SK-N-SH (cell line): ENCODE results near the gene FCGBP. TPM values are rescaled to one million over a fixed set of nuclear protein-coding genes. Genes with fewer than 3 reads are reported as not detected.

ENCODE experiments used
- CTCF ChIA-PET: fragments of 300-600, 350-600 bp; formaldehyde crosslinking; extraction: SDS; loops from one replicate; lab custom pipeline; 2021; lab: Yijun Ruan, JAX
- POLR2A ChIA-PET: fragments of 350-600 bp; sonication (Branson Sonifier 250); formaldehyde crosslinking; extraction: SDS; loops from one replicate; lab custom pipeline; 2020; ENCODE audit warnings: antibody characterized with exemption, inconsistent platforms; lab: Yijun Ruan, JAX
- DNase-seq: peaks from one replicate; pipeline ENCODE4 v3.0.0; 2012
- H2AFZ ChIP-seq: fragments of 200-600 bp; sonication (generic); 2 replicates; pipeline ENCODE4 v1.8.1; 2016; ENCODE audit warnings: antibody characterized with exemption, mild to moderate bottlenecking, low read depth
- H3F3A ChIP-seq: fragments of 200-600 bp; sonication (generic); replicated peaks from 2 replicates; pipeline ENCODE3; 2016; ENCODE audit warnings: antibody characterized with exemption, mild to moderate bottlenecking; ENCODE audit not compliant: insufficient read depth
- H3K27ac ChIP-seq, 2 experiments: fragments of 200-500 bp in 1 of 2; fragments of 200-600 bp in 1 of 2; sonication (Bioruptor generic) in 1 of 2; sonication (generic), shearing (Covaris generic) in 1 of 2; 2 replicates each; pipeline versions ENCODE4 v1.5.1 to v1.6.1; 2014 to 2016; ENCODE audit warnings: low read depth in 2 of 2, inconsistent platforms in 1 of 2, low read length in 1 of 2, mild to moderate bottlenecking in 1 of 2, mixed read lengths in 1 of 2
- H3K27me3 ChIP-seq: fragments of 200-600 bp; sonication (generic), shearing (Covaris generic); 2 replicates; pipeline ENCODE4 v1.6.1; 2016; ENCODE audit warnings: mixed run types; ENCODE audit not compliant: insufficient read depth
- H3K36me3 ChIP-seq, 2 experiments: fragments of 200-500 bp in 1 of 2; fragments of 200-600 bp in 1 of 2; sonication (Bioruptor generic) in 1 of 2; sonication (generic) in 1 of 2; replicated peaks in 1 of 2; 2 replicates each; pipeline versions ENCODE3 to v1.5.1; 2014 to 2016; ENCODE audit warnings: low read length in 1 of 2, mild to moderate bottlenecking in 1 of 2; ENCODE audit not compliant: insufficient read depth in 2 of 2, control insufficient read depth in 1 of 2
- H3K4me1 ChIP-seq, 2 experiments: fragments of 200-500 bp in 1 of 2; fragments of 200-600 bp in 1 of 2; sonication (Bioruptor generic) in 1 of 2; sonication (generic), shearing (Covaris generic) in 1 of 2; 2 replicates each; pipeline versions ENCODE4 v1.5.1 to v1.6.1; 2014 to 2016; ENCODE audit warnings: low read depth in 1 of 2, low read length in 1 of 2, mixed run types in 1 of 2; ENCODE audit not compliant: insufficient read depth in 2 of 2, control insufficient read depth in 1 of 2
- H3K4me2 ChIP-seq: fragments of 200-600 bp; sonication (generic), shearing (Covaris generic); 2 replicates; pipeline ENCODE4 v1.6.1; 2017; ENCODE audit warnings: mixed run types
- H3K4me3 ChIP-seq, 2 experiments: fragments of 200-500 bp in 1 of 2; fragments of 200-600 bp in 1 of 2; sonication (Bioruptor generic) in 1 of 2; sonication (generic), shearing (Covaris generic) in 1 of 2; 2 replicates each; pipeline versions ENCODE4 v1.5.1 to v1.8.1; 2014 to 2016; ENCODE audit warnings: low read depth in 2 of 2, inconsistent platforms in 1 of 2, low read length in 1 of 2, mild to moderate bottlenecking in 1 of 2, mixed read lengths in 1 of 2, moderate library complexity in 1 of 2
- H3K79me2 ChIP-seq: fragments of 200-600 bp; sonication (generic); 2 replicates; pipeline ENCODE4 v1.8.1; 2017; ENCODE audit warnings: mild to moderate bottlenecking; ENCODE audit not compliant: insufficient read depth
- H3K9ac ChIP-seq: fragments of 200-600 bp; sonication (generic); 2 replicates; pipeline ENCODE4 v1.6.1; 2017; ENCODE audit warnings: mixed run types
- H3K9me2 ChIP-seq: fragments of 200-600 bp; sonication (generic); 2 replicates; pipeline ENCODE4 v1.6.1; 2017; ENCODE audit warnings: mixed run types
- H3K9me3 ChIP-seq: fragments of 200-600 bp; sonication (generic); 2 replicates; pipeline ENCODE4 v1.6.1; 2017; ENCODE audit warnings: mixed run types, mild to moderate bottlenecking, moderate library complexity
- H4K20me1 ChIP-seq: fragments of 200-600 bp; sonication (generic); 2 replicates; pipeline ENCODE4 v1.6.1; 2017; ENCODE audit warnings: mild to moderate bottlenecking, mixed run types; ENCODE audit not compliant: insufficient read depth
- ELF1 ChIP-seq: IDR thresholded peaks from 2 replicates; pipeline ENCODE4 v1.4.0; 2012
- EP300 ChIP-seq, 2 experiments: IDR thresholded peaks; 2 replicates each; pipeline versions ENCODE4 v1.4.0 to v1.6.1; 2012; ENCODE audit warnings: borderline replicate concordance in 1 of 2, low read depth in 1 of 2, low read length in 1 of 2
- EZH2phosphoT487 ChIP-seq: fragments of 200-600 bp; sonication (generic); IDR thresholded peaks from 2 replicates; pipeline ENCODE4 v1.6.1; 2017; ENCODE audit warnings: low read depth, mixed run types, mild to moderate bottlenecking, antibody characterized with exemption, moderate library complexity, borderline replicate concordance
- FOSL2 ChIP-seq: IDR thresholded peaks from 2 replicates; pipeline ENCODE4 v1.4.0; 2012; ENCODE audit warnings: low read depth, mild to moderate bottlenecking, moderate library complexity, borderline replicate concordance
- FOXJ3 ChIP-seq: sonication (generic); formaldehyde crosslinking; IDR thresholded peaks from 2 replicates; pipeline ENCODE4 v1.5.1; 2020; ENCODE audit warnings: mild to moderate bottlenecking, missing genetic modification reagents
- FOXM1 ChIP-seq: IDR thresholded peaks from 2 replicates; pipeline ENCODE4 v1.4.0; 2012; ENCODE audit warnings: low read depth, mild to moderate bottlenecking
- GATA2 ChIP-seq: sonication (generic); formaldehyde crosslinking; IDR thresholded peaks from 2 replicates; pipeline ENCODE4 v1.5.0; 2020; ENCODE audit warnings: mild to moderate bottlenecking, missing genetic modification reagents
- IRF3 ChIP-seq: fragments of 150-350 bp; IDR thresholded peaks from 2 replicates; pipeline ENCODE4 v1.6.1; 2016; ENCODE audit warnings: mild to moderate bottlenecking, low read depth, low read length
- JUND ChIP-seq: IDR thresholded peaks from 2 replicates; pipeline ENCODE4 v1.4.0; 2012
- NFIC ChIP-seq: IDR thresholded peaks from 2 replicates; pipeline ENCODE4 v1.4.0; 2012; ENCODE audit warnings: borderline replicate concordance
- NRF1 ChIP-seq: IDR thresholded peaks from 2 replicates; pipeline ENCODE4 v1.6.1; 2012; ENCODE audit warnings: low read depth, mild to moderate bottlenecking, low read length
- PBX3 ChIP-seq: IDR thresholded peaks from 2 replicates; pipeline ENCODE4; 2012
- POLR2AphosphoS5 ChIP-seq: IDR thresholded peaks from 2 replicates; pipeline ENCODE4 v1.6.1; 2012; ENCODE audit warnings: low read depth, low read length
- RCOR1 ChIP-seq: fragments of 150-350 bp; IDR thresholded peaks from 2 replicates; pipeline ENCODE4 v1.6.1; 2017; ENCODE audit warnings: antibody characterized with exemption, low read length
- SMC3 ChIP-seq: IDR thresholded peaks from 2 replicates; pipeline ENCODE4 v1.6.1; 2012; ENCODE audit warnings: low read depth, low read length, improper control_type of control experiment
- TAF1 ChIP-seq: IDR thresholded peaks from 2 replicates; pipeline ENCODE4 v1.6.1; 2012; ENCODE audit warnings: low read depth, mild to moderate bottlenecking, low read length, moderate library complexity, borderline replicate concordance
- TCF12 ChIP-seq: IDR thresholded peaks from 2 replicates; pipeline ENCODE4 v1.4.0; 2012
- USF1 ChIP-seq: IDR thresholded peaks from 2 replicates; pipeline ENCODE4 v1.4.0; 2012; ENCODE audit warnings: low read depth, borderline replicate concordance
- YY1 ChIP-seq: IDR thresholded peaks from 2 replicates; pipeline ENCODE4 v1.4.0; 2012; ENCODE audit warnings: low read depth, mild to moderate bottlenecking
- ZBTB33 ChIP-seq: IDR thresholded peaks from 2 replicates; pipeline ENCODE4 v1.4.0; 2012; ENCODE audit warnings: low read depth, borderline replicate concordance
- WGBS: methylation state at CpG from one replicate; pipeline ENCODE4 v1.1.6; 2017; ENCODE audit warnings: low lambda C conversion rate; 5-methylcytosine and 5-hydroxymethylcytosine counted together
- polyA plus RNA-seq, 3 experiments: library from polyadenylated mRNA; depleted of rRNA; stranded (reverse); fragments of >200 nt; gene quantifications; 2 replicates each; pipeline ENCODE4 v1.2.3, GENCODE V29; 2012

FCGBP gene
- polyA plus RNA-seq, 1 of the 3 experiments (the other 2 are of a cell fraction): 0.07 TPM

- no peaks in the 10 kb centered on the region for H3K9me3 ChIP-seq
- peaks cover 12 to 14% of the 10 kb centered on the region in 2 experiments; a peak in 2 of 4 replicates for H3K4me1 ChIP-seq
- TF ChIP-seq EZH2phosphoT487 (no peak), FOXJ3 (CRISPR knock-in tag) (no peak), ELF1 (no peak), JUND (no peak), POLR2AphosphoS5 (no peak), NRF1 (no peak), FOSL2 (no peak), FOXM1 (no peak), PBX3 (no peak), RCOR1 (no peak), GATA2 (no peak), NFIC (no peak), USF1 (no peak), TCF12 (no peak), YY1 (no peak), EP300 (IDR thresholded peaks at IDR 0.05; ENCODE audit: borderline replicate concordance in 1 of 2, low read depth in 1 of 2, low read length in 1 of 2) (no peak), IRF3 (no peak), TAF1 (no peak), ZBTB33 (no peak), SMC3 (no peak)
- no peak overlapping the region for H3K9ac ChIP-seq
- ChIA-PET POLR2A (no interaction called here), CTCF (no interaction called here)
- no peak overlapping the region for H3K27ac ChIP-seq
- no peaks in the 10 kb centered on the region for H4K20me1 ChIP-seq
- no peak overlapping the region for H2AFZ ChIP-seq
- H3K4me3 ChIP-seq: no peak overlapping the region
- peaks cover 49 to 54% of the 10 kb centered on the region in 2 experiments for H3K36me3 ChIP-seq
- H3F3A ChIP-seq: peaks cover 3% of the 10 kb centered on the region
- peaks cover 40% of the 10 kb centered on the region for H3K79me2 ChIP-seq
- no peak for DNase-seq
- H3K4me2 ChIP-seq: no peak overlapping the region
- WGBS: 93% methylated on average over 21 of the region's 24 CpGs
- no peaks in the 10 kb centered on the region for H3K9me2 ChIP-seq
- no peaks in the 10 kb centered on the region for H3K27me3 ChIP-seq
These were observed 40.1 kb upstream of the FCGBP start for GRCh38 chr19:39974377-39975155.
